ENCODE data around the gene CNTNAP4.

The CNTNAP4 gene

GRCh38 chr16:76583466-76583865, 306.3 kb downstream of the CNTNAP4 start:
- TF ChIP-seq FOXP2 (optimal IDR thresholded peaks at IDR 0.05; ENCODE audit: borderline replicate concordance, extremely low read depth, extremely low read length, insufficient read depth) (no peak), SIN3A (IDR thresholded peaks at IDR 0.05; ENCODE audit: borderline replicate concordance, insufficient read depth, low read length) (no peak), POLR2AphosphoS5 (IDR thresholded peaks at IDR 0.05; ENCODE audit: low read depth, low read length) (no peak), TAF1 (IDR thresholded peaks at IDR 0.05; ENCODE audit: borderline replicate concordance, insufficient read depth, low read length) (no peak), REST (IDR thresholded peaks at IDR 0.05; ENCODE audit: insufficient read depth in 1 of 2, low read depth in 2 of 2, low read length in 2 of 2) (no peak)

GRCh38 chr16:76583945-76584344, 306.7 kb downstream of the CNTNAP4 start:
- no peak for TF ChIP-seq POLR2AphosphoS5 (IDR thresholded peaks at IDR 0.05; ENCODE audit: low read depth, low read length)
- no peak for TF ChIP-seq REST (IDR thresholded peaks at IDR 0.05; ENCODE audit: insufficient read depth in 1 of 2, low read depth in 2 of 2, low read length in 2 of 2)
- TF ChIP-seq FOXP2 (optimal IDR thresholded peaks at IDR 0.05; ENCODE audit: borderline replicate concordance, extremely low read depth, extremely low read length, insufficient read depth), result no peak
- TF ChIP-seq TAF1 (IDR thresholded peaks at IDR 0.05; ENCODE audit: borderline replicate concordance, insufficient read depth, low read length), result no peak
- no peak for TF ChIP-seq SIN3A (IDR thresholded peaks at IDR 0.05; ENCODE audit: borderline replicate concordance, insufficient read depth, low read length)

- TF ChIP-seq REST (IDR thresholded peaks at IDR 0.05; ENCODE audit: insufficient read depth in 1 of 2, low read depth in 2 of 2, low read length in 2 of 2) (no peak), POLR2AphosphoS5 (IDR thresholded peaks at IDR 0.05; ENCODE audit: low read depth, low read length) (no peak), TAF1 (IDR thresholded peaks at IDR 0.05; ENCODE audit: borderline replicate concordance, insufficient read depth, low read length) (no peak), FOXP2 (optimal IDR thresholded peaks at IDR 0.05; ENCODE audit: borderline replicate concordance, extremely low read depth, extremely low read length, insufficient read depth) (no peak), SIN3A (IDR thresholded peaks at IDR 0.05; ENCODE audit: borderline replicate concordance, insufficient read depth, low read length) (no peak)
Observed at GRCh38 chr16:76598498-76598897, 321.3 kb downstream of the CNTNAP4 start.

- TF ChIP-seq SIN3A (IDR thresholded peaks at IDR 0.05; ENCODE audit: borderline replicate concordance, insufficient read depth, low read length), result no peak
- TF ChIP-seq TAF1 (IDR thresholded peaks at IDR 0.05; ENCODE audit: borderline replicate concordance, insufficient read depth, low read length), result no peak
- TF ChIP-seq REST (IDR thresholded peaks at IDR 0.05; ENCODE audit: insufficient read depth in 1 of 2, low read depth in 2 of 2, low read length in 2 of 2), result no peak
- TF ChIP-seq FOXP2 (optimal IDR thresholded peaks at IDR 0.05; ENCODE audit: borderline replicate concordance, extremely low read depth, extremely low read length, insufficient read depth), result no peak
- TF ChIP-seq POLR2AphosphoS5 (IDR thresholded peaks at IDR 0.05; ENCODE audit: low read depth, low read length), result no peak
Observed at GRCh38 chr16:76607317-76607716, 330.1 kb downstream of the CNTNAP4 start.
